Measurements from ENCODE around the gene RBMS3.

The RBMS3 gene

GRCh38 chr3:29279286-29279685 lies 1.6 kb upstream of the RBMS3 start:
- DNase-seq, result no peak

- no peak for DNase-seq
Observed at GRCh38 chr3:29279806-29280205, 1.1 kb upstream of the RBMS3 start.

GRCh38 chr3:29281094-29281343 lies 148 bp downstream of the RBMS3 start:
- DNase-seq, result no peak

- DNase-seq, result no peak
Observed at GRCh38 chr3:29281344-29282241, 722 bp downstream of the RBMS3 start.

GRCh38 chr3:29282427-29283230 lies 1.8 kb downstream of the RBMS3 start:
- no peak for DNase-seq

- DNase-seq, result no peak
Observed at GRCh38 chr3:29283231-29284119, 2.6 kb downstream of the RBMS3 start.

GRCh38 chr3:29284497-29284896 lies 3.6 kb downstream of the RBMS3 start:
- no peak for DNase-seq

DNA sequence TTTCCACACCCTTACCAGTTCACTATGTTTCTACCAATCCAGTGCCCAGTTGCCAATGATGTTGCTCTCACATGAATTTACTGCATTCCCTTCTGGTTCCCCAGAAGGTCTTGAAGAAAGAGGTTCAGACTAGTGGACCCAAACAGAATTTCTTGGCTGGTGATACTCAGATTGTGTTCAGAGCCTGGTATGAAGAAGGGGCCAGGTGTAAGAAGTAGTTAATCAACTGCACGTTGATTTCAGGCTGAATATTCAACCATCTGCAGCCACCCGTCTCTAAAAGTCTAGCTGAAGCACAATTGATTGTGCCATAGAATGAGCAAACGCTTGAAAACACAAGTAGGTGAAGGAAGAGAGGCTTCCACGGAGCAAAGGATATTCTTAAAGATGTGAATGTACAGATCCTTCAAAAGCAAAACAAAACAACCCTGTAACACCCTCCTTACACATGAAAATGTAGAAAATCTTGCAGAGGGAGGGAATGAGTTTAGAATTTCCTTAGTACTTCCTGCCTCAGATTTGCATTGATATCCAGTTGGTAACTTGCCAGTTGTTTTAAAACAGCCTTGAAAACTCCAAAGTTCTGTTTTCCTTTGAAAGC lies 4.7 kb downstream of the RBMS3 start:
- no peak for DNase-seq

GRCh38 chr3:29286478-29287240 lies 5.8 kb downstream of the RBMS3 start:
- no peak for DNase-seq

DNA sequence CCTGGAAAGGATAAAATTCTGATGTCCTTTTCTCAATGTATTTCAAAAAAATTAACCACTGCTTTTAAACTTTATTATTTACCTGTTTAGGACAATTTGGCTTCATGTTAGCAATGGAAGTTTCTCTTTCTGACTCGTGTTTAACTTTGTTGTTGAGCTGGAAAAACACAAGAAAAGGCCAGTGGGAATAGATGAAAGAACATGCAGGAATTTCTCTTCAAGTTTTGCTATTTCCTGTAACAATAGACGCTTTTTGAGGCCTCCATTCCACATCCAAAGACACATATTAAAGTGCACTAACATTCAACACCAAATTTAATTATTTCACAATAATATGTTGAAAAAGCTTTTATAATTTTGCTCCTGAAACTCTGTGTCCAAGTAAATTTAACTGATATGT lies 9.7 kb downstream of the RBMS3 start:
- no peak for DNase-seq

DNA sequence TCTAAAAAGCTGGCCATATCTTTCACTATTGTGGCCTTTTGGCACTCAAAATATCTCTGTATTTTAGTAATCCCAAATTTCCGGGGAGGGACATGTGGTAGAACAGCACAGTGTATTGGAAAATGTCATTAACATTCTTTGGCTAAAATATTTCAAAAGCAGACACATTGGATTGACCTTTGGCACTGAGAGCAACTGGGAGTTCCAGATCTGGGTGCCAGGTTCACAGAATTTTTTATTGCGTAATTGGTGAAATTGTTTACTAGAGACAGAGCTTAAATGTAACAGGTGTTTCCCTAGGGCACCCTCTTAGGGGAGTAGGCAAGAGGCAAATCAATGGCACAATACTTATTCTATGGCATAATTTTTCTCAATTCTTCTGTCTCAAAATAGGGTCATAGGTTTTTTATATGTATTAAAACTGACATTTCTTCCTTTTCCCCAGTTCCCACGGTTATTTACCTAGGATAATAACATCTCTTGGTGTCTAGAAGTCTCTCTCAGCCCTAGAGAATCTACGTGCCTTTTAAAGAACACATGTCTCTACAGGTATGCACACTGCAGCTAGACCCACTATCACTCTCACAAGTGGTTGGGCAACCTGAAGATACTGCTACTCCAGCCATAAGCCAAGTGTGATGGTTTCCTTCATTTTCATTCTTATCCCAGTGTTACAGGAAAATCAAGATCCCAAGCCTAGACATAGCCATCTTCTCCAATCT lies 10.6 kb downstream of the RBMS3 start:
- DNase-seq, result no peak

- DNase-seq, result no peak
Observed at GRCh38 chr3:29291982-29292363, 11.1 kb downstream of the RBMS3 start.

DNA sequence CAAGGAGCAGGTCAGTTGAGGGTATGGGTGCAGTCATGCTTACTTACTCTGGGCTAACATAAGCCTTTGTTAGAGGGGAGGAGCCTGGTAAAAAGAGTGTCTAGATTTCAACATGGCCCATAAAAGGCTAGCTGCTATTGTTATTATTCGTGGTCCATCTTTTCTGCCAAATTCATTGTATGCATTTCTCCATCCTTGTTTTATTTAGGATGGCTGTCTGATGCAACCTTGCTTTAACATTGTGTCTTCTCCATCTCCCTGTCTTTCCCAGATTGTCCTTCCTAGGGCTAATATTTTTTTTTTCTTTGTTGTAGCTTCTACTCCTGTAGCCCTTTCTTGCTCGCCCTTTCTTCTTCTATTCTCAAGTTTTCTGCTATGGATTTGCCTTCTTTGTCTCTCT lies 12.6 kb downstream of the RBMS3 start:
- no peak for DNase-seq

DNA sequence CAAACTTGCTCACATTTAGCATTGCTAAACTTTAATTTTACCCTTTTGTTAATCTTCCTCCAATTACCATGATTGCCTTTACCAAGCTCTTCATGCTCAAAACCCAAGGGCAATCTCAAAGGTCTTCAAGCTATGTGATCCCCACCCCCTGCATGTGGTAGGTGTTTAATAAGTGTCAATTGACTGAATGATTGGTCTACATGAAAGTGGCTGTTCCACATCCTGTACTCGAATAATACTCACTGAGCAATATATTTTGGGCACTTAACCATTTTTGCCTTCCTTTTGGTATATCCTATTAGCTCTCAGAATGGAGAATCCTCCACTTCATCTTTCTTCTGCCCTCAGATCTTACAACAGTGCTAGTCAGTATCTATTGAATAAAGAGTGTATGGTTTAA lies 17.1 kb downstream of the RBMS3 start:
- no peak for DNase-seq

DNA sequence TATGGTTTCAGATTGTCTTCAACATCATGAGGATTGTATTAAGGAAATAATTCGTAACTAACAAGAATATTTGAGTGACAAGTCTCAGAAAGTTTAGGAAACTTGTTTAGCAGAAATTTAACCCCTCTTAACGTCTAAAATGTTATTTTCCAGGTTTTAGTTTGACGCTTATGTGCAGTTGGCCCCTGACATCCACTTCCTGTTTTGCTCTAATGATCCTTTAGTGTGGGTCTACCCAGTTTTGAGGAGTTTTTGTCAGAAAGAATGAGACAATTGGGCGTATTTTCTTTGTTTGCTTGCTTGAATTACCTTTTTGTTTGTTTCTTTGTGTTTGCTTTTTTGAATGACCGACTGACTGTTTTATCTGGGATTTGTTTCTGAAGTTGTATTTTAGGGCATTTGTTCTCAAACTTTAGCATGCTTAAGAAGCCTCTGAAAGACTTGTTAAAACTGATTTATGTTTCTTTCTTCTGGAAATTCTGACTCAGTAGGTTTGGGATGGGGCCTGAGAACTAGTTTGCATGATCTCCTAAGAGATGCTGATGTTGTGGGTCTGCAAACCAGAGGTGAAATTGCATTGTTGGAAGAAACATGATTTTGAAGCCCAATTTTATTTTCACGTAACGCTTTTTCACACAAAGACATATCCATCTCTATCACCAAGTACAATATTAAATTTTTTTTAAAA lies 20.6 kb downstream of the RBMS3 start:
- DNase-seq, result no peak

GRCh38 chr3:29302619-29303018 lies 21.7 kb downstream of the RBMS3 start:
- no peak for DNase-seq

DNA sequence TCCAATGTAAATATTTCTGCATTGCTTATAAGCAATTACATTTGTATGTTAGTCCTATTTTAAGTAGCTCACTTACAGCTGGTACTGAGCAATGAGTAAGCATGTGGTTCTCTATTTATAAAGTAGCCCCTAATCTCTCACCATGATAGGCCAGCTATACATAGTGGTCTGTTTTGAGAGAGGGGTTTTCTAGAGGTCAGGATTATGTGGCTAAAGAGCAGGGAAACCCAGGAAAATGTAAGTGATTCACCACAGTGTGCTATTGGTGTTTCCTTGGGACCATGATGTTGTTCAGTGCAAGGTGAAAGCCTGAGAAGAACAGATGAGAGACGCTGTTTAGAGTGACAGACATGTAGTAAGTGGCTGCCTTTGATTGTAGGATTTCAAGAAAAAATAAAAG lies 26.4 kb downstream of the RBMS3 start:
- DNase-seq, result no peak

- DNase-seq, result no peak
Observed at GRCh38 chr3:29310865-29311264, 30.0 kb downstream of the RBMS3 start.

- no peak for DNase-seq
Observed at GRCh38 chr3:29311795-29312194, 30.9 kb downstream of the RBMS3 start.

DNA sequence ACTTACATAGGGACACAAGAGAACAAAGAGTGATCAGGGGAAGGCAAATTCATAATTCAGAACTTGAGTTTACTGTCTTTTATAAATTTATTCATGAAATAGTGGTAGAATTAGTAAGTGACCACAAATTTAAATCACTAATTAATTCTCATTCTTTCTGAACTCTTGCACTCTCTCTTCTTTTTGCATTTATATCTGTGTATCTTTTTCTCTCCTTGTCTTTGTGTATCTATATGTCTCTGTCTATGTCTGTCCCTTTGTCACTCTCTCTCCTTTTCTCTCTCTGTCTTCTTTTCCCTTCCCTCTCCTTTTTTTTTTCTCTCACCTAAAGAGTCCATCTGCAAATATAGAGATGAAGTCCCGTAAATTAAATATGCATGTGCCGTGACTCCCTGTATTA lies 31.5 kb downstream of the RBMS3 start:
- DNase-seq, result no peak

DNA sequence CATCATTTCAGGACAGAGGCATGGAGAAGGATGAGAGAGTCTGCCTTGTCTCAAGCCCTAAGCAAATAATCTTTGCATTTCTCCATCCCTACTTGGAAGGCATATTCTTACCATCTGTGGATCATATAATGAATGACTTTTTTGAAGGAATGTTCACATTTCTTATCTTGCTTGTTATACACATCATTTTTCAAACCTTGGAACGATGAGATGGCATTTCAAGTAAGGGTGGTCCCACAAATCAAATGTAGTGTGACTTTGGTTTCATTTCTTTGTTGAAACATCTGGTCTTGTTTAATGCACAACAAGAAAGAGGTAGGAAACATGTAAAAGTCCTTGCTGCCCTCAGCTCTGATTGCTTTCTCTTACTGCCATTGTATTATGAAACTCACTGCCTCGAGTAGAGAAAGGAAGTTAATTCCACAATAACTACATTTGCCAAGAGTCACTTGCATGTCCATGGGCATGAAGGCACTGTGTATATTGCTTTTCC lies 32.1 kb downstream of the RBMS3 start:
- DNase-seq, result no peak

All from activated effector memory CD4-positive, alpha-beta T cell treated with anti-CD3 and anti-CD28 coated beads, Interleukin-2, amount 50 U/mL, for 16 hours (primary cell).